Hepatocyte (in vitro differentiated cells): ENCODE results near the gene TAF9B.
"Not testable (repeated sequence)": the region's sequence is repeated elsewhere in the genome, so short reads cannot be mapped to it uniquely, and the experiment has no call there.

Experiments used
- CTCF ChIP-seq: fragments of 200-600 bp; sonication (generic); IDR thresholded peaks from 2 replicates; pipeline ENCODE4 v1.5.1; 2016; ENCODE audit warnings: antibody characterized with exemption, mild to moderate bottlenecking; ENCODE audit not compliant: poor library complexity
- EZH2 ChIP-seq: fragments of 200-600 bp; sonication (generic); IDR thresholded peaks from 2 replicates; pipeline ENCODE4 v1.6.1; 2016; ENCODE audit warnings: antibody characterized with exemption, mild to moderate bottlenecking, borderline replicate concordance

GRCh38 chrX:78160711-78161110 is 21.3 kb upstream of the TAF9B start:
- TF ChIP-seq CTCF, EZH2: not testable (repeated sequence)
